Measurements from ENCODE around the gene ARHGEF28. TPM values are rescaled to one million over a fixed set of nuclear protein-coding genes. Genes with fewer than 3 reads are reported as not detected.

Gene ARHGEF28
- total and polyA plus RNA-seq, 2 donors (not counting 1 experiment from before 2014, with no cell fraction given), result not detected

- H3K4me3 ChIP-seq (ENCODE audit: control extremely low read depth in 1 of 5, extremely low read depth in 1 of 5, insufficient read depth in 1 of 5, low read depth in 2 of 5, low read length in 4 of 5), result no peak overlapping the region
- CTCF ChIA-PET, result interaction anchor here (0.7 to 7.3 kb wide), 4 partner anchors 11 to 1057 kb away, joined by 3 to 101 read pairs (median 10); no protein-coding TSS in a partner anchor
- WGBS (ENCODE audit: insufficient coverage), result no CpG with 5 or more reads among the region's 1 CpG
These were observed 33.4 kb upstream of the ARHGEF28 start for GRCh38 chr5:73592551-73592950.

More at GRCh38 chr5:73592551-73592950, 33.4 kb upstream of the ARHGEF28 start:
- POLR2A ChIA-PET, result no interaction called here
- no peak for ATAC-seq (ENCODE audit: low read depth)
- Histone ChIP-seq H3K4me1 (ENCODE audit: control insufficient read depth in 2 of 2, insufficient read depth in 2 of 2, low read length in 2 of 2) (no peaks in the 10 kb centered on the region), H3K9ac (ENCODE audit: low read length) (no peak overlapping the region), H3K36me3 (replicated peaks in 1 of 2; ENCODE audit: control extremely low read depth in 1 of 2, control insufficient read depth in 1 of 2, extremely low read depth in 1 of 2, insufficient read depth in 2 of 2, low read length in 1 of 2) (no peaks in the 10 kb centered on the region), H3K9me3 (ENCODE audit: control extremely low read depth in 1 of 3, control insufficient read depth in 2 of 3, insufficient read depth in 1 of 3, low read length in 2 of 3) (no peaks in the 10 kb centered on the region), H3K27me3 (replicated peaks in 1 of 4; ENCODE audit: control extremely low read depth in 1 of 4, control insufficient read depth in 3 of 4, insufficient read depth in 4 of 4, low read length in 3 of 4) (no peaks in the 10 kb centered on the region), H4K20me1 (ENCODE audit: control insufficient read depth, insufficient read depth, low read length, poor library complexity, severe bottlenecking) (no peaks in the 10 kb centered on the region), H3K4me2 (replicated peaks; ENCODE audit: low read depth, low read length, poor library complexity, severe bottlenecking) (no peak overlapping the region), H2AFZ (ENCODE audit: insufficient read depth, low read depth, low read length, poor library complexity, severe bottlenecking) (no peak overlapping the region), H3K27ac (ENCODE audit: low read length in 2 of 2) (no peak overlapping the region), H3K79me2 (ENCODE audit: control insufficient read depth, insufficient read depth, low read length) (no peaks in the 10 kb centered on the region)
- no peak for DNase-seq
- Mint-ChIP-seq H3K9me3 (ENCODE audit: insufficient read depth) (no peaks in the 10 kb centered on the region), H3K27me3 (no peaks in the 10 kb centered on the region), H3K27ac (no peak overlapping the region), H3K4me1 (no peaks in the 10 kb centered on the region), H3K4me3 (no peak overlapping the region)
- intact Hi-C loops (cut with micrococcal nuclease), result loop anchor here (10.0 kb wide), 1 partner anchor 312 kb away; no protein-coding TSS in a partner anchor
- no peak for TF ChIP-seq EZH2 (IDR thresholded peaks at IDR 0.05; ENCODE audit: borderline replicate concordance, insufficient read depth, low read depth, low read length, poor library complexity, severe bottlenecking)
- no peak for TF ChIP-seq CTCF (IDR thresholded peaks at IDR 0.05)

All from B cell (primary cell).